CD4-positive, alpha-beta T cell treated with Interleukin-15 for 1 hour (primary cell): ENCODE results near the gene THUMPD2.

Experiments
- DNase-seq: peaks from one replicate; pipeline ENCODE4 v3.0.0-alpha.2; 2020

The THUMPD2 gene

DNA sequence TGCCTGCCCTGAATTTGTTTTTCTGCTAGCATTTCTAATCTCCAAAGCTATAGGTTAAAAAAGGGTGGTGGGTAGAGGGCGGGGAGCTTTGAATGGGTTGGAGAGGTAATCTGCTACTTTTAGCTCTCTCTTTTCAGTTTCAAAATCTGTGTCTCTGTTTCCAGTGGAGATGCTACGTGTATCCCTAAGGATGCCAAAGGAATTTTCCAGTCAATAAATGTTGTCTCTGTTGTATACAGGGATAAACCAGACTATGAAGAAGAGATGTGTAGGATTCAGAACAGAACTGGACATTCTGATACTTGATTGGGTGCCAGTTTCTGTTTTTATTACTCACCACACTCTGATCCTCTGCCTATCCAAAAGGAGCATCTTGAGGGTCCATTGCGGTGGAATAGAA is 63.2 kb downstream of the THUMPD2 start:
- no peak for DNase-seq

DNA sequence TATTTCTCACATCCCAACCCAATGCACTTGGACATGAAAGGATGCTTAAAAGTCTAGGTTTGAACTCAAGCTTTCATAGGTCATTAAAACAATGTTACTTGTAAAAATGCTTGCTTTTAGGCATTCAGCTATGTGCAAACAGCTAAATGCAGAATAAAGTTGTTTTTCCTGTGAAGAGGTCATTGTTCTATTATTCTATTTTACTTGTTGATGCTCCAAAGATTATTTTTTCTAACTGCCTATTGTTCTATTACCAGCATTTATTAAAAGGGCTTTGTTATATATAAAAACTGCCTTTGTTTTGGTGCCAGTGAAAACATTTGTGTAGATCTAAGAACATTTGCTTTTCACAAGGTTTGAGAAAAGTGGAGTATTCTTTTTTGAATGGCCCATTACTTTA is 64.0 kb downstream of the THUMPD2 start:
- DNase-seq, result no peak

DNA sequence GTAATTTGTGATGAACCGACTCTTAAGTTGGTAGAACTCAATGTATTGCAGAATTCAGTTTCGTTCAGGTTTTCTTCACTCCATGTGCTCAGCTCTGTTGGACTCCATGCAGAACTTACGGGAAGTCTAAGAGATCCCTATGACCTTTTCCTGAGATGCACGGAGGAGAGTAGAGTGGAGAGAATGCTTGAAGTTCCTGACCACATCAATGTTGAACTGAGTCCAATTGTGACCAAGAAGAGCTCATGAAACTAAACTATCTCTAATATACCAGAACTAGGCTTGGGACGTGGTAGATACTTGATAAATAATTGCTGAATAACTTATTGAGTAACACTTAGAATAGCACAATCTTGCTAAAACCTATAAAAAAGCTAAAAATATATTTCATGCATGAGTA is 66.1 kb downstream of the THUMPD2 start:
- no peak for DNase-seq

DNA sequence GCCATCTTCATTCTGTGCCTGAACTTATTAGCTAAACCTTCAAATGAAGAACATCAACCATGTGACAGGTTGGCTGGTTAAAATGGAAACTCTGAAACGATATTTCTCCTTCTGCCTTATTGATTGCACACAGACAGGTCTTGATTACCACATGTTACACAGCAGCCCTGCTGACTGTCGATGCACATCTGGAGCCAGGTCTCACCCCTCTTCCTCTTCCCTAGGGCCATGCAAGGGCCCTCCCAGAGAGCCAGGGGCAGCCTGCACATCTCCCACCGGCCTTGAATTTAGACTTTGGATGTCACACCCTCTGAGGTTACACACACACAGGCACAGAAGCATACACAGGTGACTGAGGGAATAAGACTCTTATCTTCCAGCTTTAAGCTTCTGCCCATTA is 68.3 kb downstream of the THUMPD2 start:
- no peak for DNase-seq

DNA sequence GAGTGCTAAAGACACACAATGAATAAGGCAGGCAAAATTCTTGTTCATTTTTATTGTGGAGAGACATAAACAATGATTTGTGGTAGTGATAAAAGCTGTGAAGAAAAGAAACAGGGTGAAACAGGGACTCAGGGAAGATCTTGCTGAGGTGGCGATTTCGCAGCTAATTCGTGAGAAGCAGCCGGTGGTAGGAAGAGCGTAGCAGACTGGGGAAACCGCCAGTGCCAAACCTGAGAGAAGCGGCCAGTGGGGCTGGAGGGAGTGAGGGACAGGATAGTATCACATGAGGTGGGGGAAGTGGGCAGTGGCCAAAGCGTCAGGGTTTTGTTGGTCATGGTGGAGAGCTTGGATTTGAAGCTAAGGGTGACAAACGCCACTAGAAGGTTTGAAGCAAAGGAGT is 71.1 kb downstream of the THUMPD2 start:
- DNase-seq, result no peak

DNA sequence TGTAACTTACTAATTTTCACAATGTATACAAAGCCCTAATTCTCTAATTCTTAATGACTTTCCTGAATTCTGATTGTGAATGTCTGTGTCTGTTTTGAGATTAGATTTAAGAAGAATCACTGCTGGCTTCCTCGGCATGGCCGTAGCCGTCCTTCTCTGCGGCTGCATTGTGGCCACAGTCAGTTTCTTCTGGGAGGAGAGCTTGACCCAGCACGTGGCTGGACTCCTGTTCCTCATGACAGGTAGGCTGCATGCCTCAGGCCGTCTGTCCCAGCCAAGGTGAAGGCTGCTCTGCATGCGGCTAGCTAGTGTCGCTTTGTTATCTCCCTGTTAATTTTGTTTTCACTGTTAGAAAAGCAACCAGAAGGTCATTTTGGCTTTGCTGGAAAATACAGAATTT is 72.1 kb downstream of the THUMPD2 start:
- no peak for DNase-seq

DNA sequence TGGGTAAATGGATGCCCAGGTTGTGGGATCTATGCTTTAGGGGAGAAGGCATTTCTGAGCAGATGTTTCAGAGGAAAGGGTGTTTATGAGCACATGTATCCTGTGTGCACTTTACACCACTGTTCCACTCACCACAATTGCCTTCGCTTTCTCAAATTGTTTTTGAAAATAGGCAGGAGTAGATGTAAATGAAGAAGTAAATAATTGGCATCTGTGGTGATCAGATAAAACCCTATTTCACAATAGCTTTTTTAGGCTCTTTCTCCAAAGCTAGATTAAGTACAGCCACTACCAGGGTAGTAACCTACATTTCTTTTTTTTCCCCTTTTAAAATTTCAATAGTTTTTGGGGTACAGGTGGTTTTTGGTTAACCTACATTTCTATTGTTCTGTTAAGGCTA is 72.7 kb downstream of the THUMPD2 start:
- no peak for DNase-seq

DNA sequence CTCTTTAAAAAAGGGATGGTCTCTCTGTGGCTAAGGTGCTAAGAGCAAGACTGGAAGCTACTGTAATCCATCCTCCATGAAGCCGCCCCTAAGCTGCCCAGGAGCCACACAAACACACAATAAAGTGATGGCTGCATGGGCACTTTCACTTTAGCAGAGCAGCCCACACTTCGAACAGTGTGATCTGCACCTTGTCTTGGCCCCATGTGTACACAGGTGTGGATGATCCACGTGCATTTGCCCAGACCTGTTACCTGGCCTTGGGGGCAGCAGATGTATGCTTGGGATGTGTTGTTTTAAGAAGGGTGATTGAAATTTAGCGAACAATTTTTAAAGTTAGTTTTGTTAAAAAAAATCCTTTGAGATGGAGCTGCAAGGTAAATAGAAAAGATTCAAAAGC is 73.4 kb downstream of the THUMPD2 start:
- no peak for DNase-seq

DNA sequence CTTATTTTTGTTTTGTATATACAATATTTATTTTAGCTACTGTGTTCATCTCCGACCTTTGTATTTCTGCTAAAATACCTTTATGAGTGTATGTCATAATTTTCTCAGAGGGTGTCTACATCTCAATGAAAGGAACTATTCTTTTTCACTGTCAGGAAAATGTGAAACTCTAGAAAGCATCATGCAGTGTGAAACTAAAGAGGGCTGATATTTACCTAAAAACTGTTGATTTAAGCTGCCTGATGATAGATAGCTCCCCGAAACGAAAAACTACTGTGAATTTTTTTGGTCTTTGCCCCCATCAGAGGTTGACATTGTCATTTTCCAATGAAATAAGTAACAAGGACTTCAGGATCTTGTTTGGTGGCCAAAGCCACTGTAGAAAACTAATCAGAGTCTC is 74.5 kb downstream of the THUMPD2 start:
- DNase-seq, result no peak

DNA sequence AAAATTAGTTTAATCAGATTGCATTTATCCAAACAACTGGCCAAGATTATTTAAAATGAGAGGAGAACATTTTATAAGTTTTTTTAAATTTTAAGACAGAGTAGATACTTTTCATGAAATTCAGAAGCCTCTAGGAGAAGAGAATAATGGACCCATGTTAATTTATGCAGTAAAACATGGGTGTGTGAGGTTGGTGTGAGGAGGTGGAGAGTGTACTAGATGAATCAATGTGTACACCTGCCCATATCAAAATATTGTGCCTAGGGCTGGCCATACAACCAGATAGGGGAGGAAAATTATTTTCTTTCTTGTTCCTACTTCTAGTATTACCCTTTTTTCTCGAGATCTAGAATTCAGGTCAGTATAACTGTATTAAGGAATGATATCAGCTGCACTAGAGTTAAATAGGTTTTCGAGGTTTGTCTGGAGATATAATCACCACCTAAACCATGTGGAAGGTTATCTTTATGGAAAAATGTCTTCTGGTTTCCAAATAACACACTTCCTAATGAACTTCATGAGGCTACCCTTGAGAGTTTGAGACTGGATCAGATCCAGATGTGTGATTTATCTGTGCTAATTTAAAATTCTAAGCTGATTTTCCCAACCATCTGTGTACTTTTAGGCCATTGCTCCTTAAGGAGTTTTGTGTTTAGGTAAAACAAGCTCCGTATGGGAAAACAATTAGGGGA is 75.7 kb downstream of the THUMPD2 start:
- no peak for DNase-seq

DNA sequence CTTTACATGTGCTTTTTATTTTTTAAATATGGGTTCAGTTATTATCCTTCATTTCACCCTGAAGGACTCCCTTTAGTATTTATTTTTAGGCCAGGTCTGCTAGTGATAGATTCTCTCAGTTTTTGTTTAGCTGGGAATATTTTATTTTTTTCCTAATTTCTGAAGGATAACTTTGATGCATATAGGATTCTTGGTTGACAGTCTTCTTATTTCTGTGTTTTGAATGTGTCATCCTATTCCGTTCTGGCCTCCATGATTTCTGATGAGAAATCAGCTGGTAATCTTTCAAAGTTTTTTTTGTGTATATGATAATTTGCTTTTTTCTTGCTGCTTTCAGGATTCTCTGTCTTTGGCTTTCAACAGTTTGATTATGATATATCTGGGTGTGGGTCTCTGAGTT is 77.9 kb downstream of the THUMPD2 start:
- DNase-seq, result no peak

DNA sequence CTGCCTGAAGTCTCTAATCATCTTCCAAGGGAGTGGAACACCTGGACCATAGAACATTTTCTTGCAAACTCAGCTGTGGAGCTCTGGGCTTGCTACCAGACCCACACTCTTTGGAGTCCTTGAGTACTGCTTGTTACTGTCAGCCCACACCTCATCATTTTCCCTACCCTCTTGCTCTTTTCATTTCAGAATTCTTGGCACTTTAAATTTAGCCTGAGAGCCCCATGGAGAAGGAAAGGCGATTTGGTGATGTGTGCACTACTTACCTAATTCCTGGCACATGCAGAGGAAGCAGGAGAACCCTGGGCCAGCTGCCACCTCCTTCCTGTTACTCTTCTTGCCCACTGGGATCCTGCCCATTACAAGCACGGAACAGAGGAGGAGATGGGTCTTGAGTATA is 81.6 kb downstream of the THUMPD2 start:
- DNase-seq, result no peak

DNA sequence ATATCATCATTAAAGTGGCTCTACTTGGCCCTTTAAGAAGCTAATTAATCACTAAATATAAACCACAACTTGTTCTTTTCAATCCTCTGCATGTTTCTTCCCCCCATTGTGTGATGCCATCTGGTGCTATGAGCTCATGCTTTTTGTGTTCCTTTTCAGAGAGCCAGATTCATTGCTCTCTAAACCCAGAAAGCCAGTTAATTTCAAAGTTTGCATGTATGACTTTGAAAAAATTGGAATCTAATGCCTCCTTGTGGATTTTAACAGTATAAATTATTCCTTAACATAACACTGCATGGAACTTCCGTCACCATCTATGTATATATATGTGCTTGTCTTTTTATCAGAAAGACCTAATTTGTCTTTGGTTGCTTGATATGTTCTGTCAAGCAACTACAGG is 82.2 kb downstream of the THUMPD2 start:
- no peak for DNase-seq

DNA sequence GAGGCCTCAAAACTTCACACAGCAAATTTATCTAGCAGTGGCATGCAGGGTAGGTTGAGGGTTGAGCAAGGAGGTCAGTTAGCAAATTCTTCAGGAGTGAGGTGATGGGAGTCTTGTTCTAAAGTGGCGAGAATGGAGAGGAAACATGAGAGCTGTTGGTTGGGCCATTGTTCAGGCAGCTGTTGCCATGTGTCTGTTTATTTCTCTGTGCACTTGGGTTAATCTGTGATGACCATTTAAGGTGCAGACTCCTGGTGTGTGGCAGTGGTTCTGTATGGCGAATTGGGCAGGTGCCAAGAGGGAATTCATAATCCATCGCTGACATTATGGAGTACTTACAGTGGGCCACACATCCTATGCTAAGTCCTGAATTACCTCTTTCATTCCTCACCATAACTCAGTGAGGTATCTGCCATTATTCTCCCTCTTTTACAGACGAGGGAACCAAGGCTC is 82.9 kb downstream of the THUMPD2 start:
- DNase-seq, result no peak

DNA sequence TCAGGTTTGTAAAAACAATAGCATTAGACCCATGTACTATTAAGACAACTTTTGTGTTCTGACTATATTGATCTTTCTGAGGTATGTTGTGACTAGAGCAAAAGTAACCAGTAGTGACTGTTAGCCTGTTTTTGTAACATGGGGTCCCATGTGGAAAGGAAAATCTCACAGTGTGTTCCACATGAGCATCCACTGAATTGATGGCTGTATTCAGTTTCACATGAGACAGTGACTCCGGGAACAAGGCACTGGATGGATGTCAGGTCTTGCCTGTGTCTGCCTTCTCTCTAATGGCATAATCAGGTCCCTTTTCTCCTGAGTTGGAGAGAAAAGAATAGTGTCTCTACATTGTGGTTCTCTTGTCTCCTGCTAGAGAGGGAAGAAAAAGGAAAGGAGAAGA is 85.8 kb downstream of the THUMPD2 start:
- DNase-seq, result no peak

DNA sequence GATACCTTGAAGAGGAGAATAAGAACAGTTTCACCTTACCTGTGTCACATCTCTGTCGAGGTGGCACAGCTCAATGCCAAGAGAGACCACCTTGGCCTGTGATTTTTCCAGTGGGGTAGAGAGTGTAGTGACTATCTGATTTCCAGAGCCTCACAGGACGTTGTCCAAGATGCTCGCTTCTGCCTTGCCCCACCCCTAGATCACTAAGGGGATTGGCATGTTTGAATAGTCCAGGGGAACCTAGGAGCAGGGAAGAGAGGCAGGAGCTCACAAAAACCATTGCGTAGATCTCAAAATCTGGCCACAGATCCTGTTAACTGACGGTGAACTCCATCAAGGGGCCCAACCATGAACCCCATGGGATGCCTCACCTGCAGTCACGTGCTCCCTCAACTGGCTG is 89.2 kb downstream of the THUMPD2 start:
- DNase-seq, result no peak

DNA sequence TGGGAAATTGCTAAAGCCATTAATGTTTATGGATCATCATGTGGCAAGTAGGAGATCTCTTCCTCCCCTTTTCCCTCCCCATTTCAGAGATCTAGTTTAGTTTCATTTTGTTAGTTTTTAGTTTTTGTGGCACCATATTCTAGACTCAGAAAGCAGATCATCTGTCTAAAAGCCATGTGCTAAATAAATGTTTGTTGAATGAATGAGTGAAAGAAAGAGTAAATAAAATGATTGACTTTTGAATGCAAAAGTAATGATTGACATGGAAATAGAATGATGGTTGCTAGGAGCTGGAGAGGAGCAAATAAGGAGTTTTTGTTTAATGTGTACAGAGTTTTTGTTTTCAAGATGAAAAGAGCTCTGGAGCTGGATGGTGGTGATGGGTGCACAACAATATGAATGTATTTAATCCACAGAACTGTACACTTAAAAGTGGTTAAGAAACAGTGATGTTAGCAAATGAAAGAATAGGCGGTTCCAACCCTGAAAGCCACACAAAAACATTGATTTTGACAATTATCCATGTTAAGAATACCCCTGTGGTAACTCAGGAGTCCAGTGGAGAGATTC is 89.7 kb downstream of the THUMPD2 start:
- no peak for DNase-seq

DNA sequence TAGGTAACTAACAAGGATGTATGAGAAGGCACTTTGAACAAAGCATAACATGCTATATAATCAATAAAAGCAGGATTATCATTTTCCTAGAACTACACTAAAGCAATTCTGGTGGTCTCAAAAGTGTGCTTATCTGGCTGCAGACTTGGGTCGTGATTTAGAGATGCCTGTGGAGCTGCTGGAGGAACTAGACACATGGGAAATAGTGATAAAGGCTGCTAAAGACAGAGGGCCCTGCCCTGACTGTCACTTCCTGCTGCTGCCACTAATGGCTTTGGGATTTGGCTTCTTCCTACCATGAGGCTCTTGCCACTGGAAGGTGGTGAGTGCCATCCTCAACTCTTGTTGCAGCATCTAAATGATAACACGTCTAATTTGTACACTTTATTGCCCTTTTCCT is 90.9 kb downstream of the THUMPD2 start:
- DNase-seq, result no peak

DNA sequence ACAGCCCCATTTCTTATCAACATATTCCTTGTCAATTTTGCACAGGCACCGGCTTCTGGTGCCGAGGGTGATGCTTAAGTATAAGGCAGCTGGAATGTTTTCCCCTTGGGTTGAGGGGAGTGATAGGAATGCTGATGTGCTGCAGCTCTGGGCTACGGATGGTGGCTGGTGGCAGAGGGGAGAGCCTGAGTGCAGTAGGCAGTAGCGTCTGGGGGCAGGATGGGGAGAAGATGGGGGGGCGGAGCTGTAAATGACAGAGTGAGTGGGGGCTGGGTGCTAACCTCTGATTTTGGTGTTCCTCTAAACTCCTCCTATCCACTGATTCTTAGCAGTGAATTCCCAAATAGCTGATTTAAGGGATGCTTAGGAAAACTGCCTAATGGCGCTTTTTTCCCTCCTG is 92.6 kb downstream of the THUMPD2 start:
- DNase-seq, result no peak
